Activated CD8-positive, alpha-beta T cell treated with anti-CD3 and anti-CD28 coated beads for 36 hours (primary cell): Measurements from ENCODE around the gene SEL1L3. TPM values are rescaled to one million over a fixed set of nuclear protein-coding genes. Genes with fewer than 3 reads are reported as not detected.

Experiments used
- ATAC-seq: fragments of 200-7000 bp; cut with Tn5 transposase; one replicate; pipeline ENCODE4 v1.10.0; 2021; ENCODE audit warnings: mild to moderate bottlenecking, moderate library complexity
- CTCF ChIA-PET: fragments of 350-600 bp; sonication (Branson Sonifier 250); formaldehyde crosslinking; loops from one replicate; lab custom pipeline; 2021; ENCODE audit warnings: antibody characterized with exemption; lab: Charles Lee
- POLR2A ChIA-PET: fragments of 350-600 bp; sonication (Branson Sonifier 250); formaldehyde crosslinking; loops from one replicate; lab custom pipeline; 2021; ENCODE audit warnings: antibody characterized with exemption; lab: Charles Lee
- DNase-seq: peaks from one replicate; pipeline ENCODE4 v3.0.0-alpha.2; 2020
- H3K27ac Mint-ChIP-seq: one replicate; pipeline ENCODE4 v1.8.0; 2021; ENCODE audit warnings: mild to moderate bottlenecking, mixed read lengths
- H3K27me3 Mint-ChIP-seq: one replicate; pipeline ENCODE4 v1.8.0; 2021; ENCODE audit warnings: mixed read lengths
- H3K36me3 Mint-ChIP-seq: one replicate; pipeline ENCODE4 v1.8.0; 2021; ENCODE audit warnings: low read depth, mixed read lengths
- H3K4me1 Mint-ChIP-seq: one replicate; pipeline ENCODE4 v1.8.0; 2021; ENCODE audit warnings: low read depth, mixed read lengths
- H3K4me3 Mint-ChIP-seq: one replicate; pipeline ENCODE4 v1.8.0; 2021; ENCODE audit warnings: mild to moderate bottlenecking, moderate library complexity, mixed read lengths
- H3K9me3 Mint-ChIP-seq: one replicate; pipeline ENCODE4 v1.8.0; 2021; ENCODE audit warnings: mixed read lengths
- intact Hi-C: fragments of 100-400 bp; cut with micrococcal nuclease; formaldehyde crosslinking; loops from one replicate; pipeline ENCODE4 v1.10.0; 2022
- total RNA-seq, 2 experiments: library from RNA; stranded (reverse); gene quantifications; one replicate each; pipeline ENCODE4 v1.2.3, GENCODE V29; 2021
- TF ChIP-seq, protein P1 (sequence below): fragments of 200-600 bp; IDR thresholded peaks from one replicate; pipeline ENCODE4 v1.8.0; 2022; ENCODE audit warnings: antibody characterized with exemption, mild to moderate bottlenecking

Gene SEL1L3
- total RNA-seq, 2 experiments from 2014 or later: 34.8 to 36.9 TPM

DNA sequence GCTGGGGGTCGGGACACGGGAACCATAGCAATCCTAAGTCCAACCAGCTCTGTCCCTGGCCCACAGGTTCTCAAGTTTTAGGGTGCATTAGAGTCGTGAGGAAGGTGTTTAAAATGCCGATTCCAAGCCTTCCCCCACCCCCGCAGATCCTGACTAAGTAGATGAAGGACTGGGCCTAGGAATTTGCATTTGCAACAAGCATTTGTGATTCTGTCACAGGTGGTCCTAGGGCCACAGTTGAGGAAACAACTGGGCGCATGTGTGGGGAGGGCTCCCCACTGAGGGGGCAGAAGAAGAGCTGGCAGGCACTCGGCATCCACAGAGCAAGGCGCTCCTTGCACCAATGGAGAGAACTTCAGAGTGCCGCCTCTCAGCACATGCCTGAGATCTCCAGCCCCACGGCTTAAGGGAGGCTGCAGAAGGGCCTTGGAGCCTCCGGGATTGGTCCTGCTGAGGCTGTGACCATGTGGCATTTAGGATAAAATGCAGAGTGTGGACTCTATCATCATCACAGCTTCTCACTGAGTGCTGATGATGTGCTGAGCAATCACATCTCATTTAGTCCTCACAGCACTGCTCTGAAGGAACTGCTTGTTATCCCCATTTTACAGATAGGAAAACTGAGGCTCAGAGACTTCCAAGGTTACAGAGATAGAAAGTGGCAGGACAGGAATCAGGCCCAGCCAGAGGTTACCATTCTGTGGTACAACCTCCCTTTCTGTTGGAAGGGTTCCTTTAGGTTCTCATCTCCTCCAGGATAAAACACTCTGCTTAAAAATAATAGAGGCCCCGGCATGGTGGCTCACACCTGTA is 16.7 kb downstream of the SEL1L3 start:
- H3K27me3 Mint-ChIP-seq: no peaks in the 10 kb centered on the region
- no peak overlapping the region for H3K27ac Mint-ChIP-seq
- peaks cover 57% of the 10 kb centered on the region for H3K4me1 Mint-ChIP-seq
- TF ChIP-seq, protein P1, sequence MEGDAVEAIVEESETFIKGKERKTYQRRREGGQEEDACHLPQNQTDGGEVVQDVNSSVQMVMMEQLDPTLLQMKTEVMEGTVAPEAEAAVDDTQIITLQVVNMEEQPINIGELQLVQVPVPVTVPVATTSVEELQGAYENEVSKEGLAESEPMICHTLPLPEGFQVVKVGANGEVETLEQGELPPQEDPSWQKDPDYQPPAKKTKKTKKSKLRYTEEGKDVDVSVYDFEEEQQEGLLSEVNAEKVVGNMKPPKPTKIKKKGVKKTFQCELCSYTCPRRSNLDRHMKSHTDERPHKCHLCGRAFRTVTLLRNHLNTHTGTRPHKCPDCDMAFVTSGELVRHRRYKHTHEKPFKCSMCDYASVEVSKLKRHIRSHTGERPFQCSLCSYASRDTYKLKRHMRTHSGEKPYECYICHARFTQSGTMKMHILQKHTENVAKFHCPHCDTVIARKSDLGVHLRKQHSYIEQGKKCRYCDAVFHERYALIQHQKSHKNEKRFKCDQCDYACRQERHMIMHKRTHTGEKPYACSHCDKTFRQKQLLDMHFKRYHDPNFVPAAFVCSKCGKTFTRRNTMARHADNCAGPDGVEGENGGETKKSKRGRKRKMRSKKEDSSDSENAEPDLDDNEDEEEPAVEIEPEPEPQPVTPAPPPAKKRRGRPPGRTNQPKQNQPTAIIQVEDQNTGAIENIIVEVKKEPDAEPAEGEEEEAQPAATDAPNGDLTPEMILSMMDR: no peak
- ChIA-PET POLR2A (interaction anchor here (0.8 kb wide), 1 partner anchor 240 kb away, joined by 3 read pairs; no protein-coding TSS in a partner anchor), CTCF (no interaction called here)
- no peaks in the 10 kb centered on the region for H3K9me3 Mint-ChIP-seq
- ATAC-seq: no peak
- intact Hi-C loops: no loop called here
- no peak overlapping the region for H3K4me3 Mint-ChIP-seq
- no peak for DNase-seq
- peaks cover 22% of the 10 kb centered on the region for H3K36me3 Mint-ChIP-seq

DNA sequence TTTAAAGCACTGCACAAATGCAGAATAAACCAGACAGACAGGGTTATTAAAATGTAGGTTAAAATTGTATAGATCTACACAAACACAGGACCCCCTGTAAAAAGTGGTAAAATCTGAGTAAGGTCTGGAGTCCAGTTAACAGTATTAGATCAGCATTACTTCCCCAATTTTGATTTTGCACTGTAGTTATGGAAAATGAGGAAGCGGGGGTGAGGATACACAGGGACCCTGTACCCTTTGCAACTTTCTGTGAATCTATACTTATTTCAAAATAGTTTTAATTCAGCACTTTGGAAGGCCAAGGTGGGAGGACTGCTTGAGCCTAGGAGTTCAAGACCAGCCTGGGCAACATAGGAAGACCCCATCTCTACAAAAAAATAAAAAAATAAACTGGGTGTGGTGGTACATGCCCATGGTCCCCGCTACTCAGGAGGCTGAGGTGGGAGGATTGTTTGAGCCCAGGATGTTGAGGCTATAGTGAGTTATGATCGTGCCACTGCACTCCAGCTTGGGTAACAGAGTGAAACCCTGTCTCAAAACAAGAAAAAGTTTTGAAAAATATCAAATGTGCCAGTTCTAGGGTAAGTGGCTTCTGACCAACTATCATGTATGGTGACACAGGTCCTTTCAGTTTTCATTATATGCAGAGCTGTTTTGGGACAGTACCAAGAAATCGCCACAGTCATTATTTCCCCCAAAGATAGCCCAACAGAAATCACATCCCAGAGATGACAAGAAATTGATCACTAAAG is 17.7 kb downstream of the SEL1L3 start:
- Mint-ChIP-seq H3K27ac (no peak overlapping the region), H3K27me3 (no peaks in the 10 kb centered on the region), H3K4me1 (peaks cover 53% of the 10 kb centered on the region), H3K9me3 (no peaks in the 10 kb centered on the region), H3K36me3 (peaks cover 25% of the 10 kb centered on the region), H3K4me3 (no peak overlapping the region)
- POLR2A ChIA-PET: interaction anchor here (0.6 to 0.8 kb wide), 2 partner anchors 88 to 241 kb away, joined by 3 read pairs; no protein-coding TSS in a partner anchor
- TF ChIP-seq, protein P1: no peak
- peak; percentile 54 for ATAC-seq
- CTCF ChIA-PET: interaction anchor here (1.2 kb wide), 1 partner anchor 184 kb away, joined by 3 read pairs; no protein-coding TSS in a partner anchor
- intact Hi-C loops: no loop called here
- DNase-seq: no peak

DNA sequence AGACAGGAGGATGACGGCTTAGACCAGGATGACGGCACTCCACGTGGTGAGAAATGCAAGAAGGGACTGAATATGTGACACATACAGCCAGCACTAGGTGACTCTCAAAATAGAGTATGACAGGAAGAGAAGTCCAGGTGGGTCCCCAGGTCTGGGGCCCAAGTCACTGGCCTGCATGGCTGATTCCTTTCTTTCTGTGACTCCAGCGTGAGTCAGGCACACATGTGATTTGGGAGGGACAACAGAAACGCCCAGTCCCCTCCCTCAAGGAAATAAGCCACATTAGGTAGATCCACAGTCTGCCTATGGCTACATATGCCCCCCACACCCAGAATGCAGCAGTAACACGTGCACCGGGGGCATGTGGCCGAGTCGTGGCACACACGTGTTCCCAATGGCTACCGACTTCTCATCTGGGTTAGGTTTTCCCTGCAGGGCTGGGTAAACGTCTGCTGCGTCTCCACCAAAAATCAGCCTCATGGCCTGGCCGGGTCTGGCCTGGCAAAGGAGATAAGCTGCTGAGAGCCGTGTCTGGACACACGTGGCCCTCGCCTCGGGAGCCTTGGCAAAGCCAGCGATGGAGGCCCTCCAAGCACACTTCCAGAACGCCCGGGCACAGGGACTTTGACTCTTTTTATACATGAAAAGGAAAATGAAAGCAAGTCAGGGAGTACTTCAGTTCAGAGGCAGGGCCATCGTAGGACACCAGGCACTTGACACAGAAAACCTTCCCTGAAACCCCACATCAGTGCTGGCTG is 19.3 kb downstream of the SEL1L3 start:
- POLR2A ChIA-PET: no interaction called here
- no peaks in the 10 kb centered on the region for H3K9me3 Mint-ChIP-seq
- no peak overlapping the region for H3K4me3 Mint-ChIP-seq
- no peak overlapping the region for H3K27ac Mint-ChIP-seq
- peak; percentile 19 for ATAC-seq
- TF ChIP-seq, protein P1: no peak
- H3K4me1 Mint-ChIP-seq: peaks cover 47% of the 10 kb centered on the region
- CTCF ChIA-PET: interaction anchor here (1.2 kb wide), 1 partner anchor 185 kb away, joined by 3 read pairs; no protein-coding TSS in a partner anchor
- no peaks in the 10 kb centered on the region for H3K27me3 Mint-ChIP-seq
- DNase-seq: no peak
- intact Hi-C loops: no loop called here
- peaks cover 25% of the 10 kb centered on the region for H3K36me3 Mint-ChIP-seq

DNA sequence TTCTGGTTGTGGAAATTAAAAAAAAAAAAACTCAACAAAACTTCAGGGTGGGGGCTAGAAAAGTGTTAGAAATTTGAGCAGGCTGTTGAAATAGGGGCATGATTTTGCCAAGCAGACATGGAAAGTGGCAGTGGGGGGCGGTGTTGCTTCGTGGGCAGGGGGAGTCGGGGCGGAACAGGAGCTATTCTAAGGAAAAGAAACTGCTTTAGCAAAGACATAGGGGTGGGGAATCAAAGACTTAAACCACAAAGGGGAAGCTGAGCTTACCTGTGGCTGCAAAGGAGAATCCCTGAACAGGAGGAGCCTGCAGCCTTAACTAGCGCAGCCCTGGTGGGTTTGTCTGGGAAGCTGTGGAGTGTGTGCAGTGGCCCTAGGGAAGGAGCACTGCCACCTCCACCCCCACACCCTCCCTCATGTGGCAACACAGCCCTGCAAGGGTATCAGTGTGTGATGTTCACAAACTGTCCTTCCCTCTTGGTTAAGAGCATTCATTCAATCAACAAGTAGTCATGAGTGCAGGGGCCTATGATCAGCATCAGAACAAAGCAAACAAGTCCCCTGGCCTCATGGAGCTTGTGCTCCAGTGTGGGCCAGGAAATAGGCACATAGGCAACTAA is 20.5 kb downstream of the SEL1L3 start:
- Mint-ChIP-seq H3K36me3 (peaks cover 16% of the 10 kb centered on the region), H3K27me3 (no peaks in the 10 kb centered on the region), H3K27ac (no peak overlapping the region), H3K9me3 (no peaks in the 10 kb centered on the region), H3K4me3 (no peak overlapping the region), H3K4me1 (peaks cover 36% of the 10 kb centered on the region)
- DNase-seq: peak; percentile 67
- intact Hi-C loops: no loop called here
- TF ChIP-seq, protein P1: peak; percentile 30
- peak; percentile 64 for ATAC-seq
- POLR2A ChIA-PET: interaction anchor here (0.6 to 0.8 kb wide), 2 partner anchors 27 to 1286 kb away, joined by 3 read pairs; no protein-coding TSS in a partner anchor
- CTCF ChIA-PET: interaction anchor here (0.6 to 1.7 kb wide), 8 partner anchors 12 to 482 kb away, joined by 3 to 7 read pairs (median 4); no protein-coding TSS in a partner anchor
